ENCODE measurements around the gene PCSK1N. TPM values are rescaled to one million over a fixed set of nuclear protein-coding genes. Genes with fewer than 3 reads are reported as not detected.

The PCSK1N gene
- total RNA-seq, 2 donors from 2014 or later: 8.8 to 21.4 TPM

GRCh38 chrX:48794340-48794910 is 41.0 kb downstream of the PCSK1N start:
- ATAC-seq: no peak
- intact Hi-C loops (cut with DNase I, micrococcal nuclease): no loop called here
- no peak for DNase-seq

DNA sequence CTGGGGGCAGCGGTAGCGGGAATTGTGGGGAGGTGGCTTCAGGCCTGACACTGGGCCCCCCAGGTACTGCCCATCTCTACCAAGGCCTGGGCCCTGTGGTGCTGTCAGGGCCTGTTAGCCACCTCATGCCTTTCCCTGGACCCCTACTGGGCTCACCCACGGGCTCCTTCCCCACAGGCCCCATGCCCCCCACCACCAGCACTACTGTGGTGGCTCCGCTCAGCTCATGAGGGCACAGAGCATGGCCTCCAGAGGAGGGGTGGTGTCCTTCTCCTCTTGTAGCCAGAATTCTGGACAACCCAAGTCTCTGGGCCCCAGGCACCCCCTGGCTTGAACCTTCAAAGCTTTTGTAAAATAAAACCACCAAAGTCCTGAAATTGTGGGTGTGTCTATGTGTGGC is 41.5 kb downstream of the PCSK1N start:
- DNase-seq (no peak), ATAC-seq (no peak)
- intact Hi-C loops (cut with DNase I, micrococcal nuclease): no loop called here

DNA sequence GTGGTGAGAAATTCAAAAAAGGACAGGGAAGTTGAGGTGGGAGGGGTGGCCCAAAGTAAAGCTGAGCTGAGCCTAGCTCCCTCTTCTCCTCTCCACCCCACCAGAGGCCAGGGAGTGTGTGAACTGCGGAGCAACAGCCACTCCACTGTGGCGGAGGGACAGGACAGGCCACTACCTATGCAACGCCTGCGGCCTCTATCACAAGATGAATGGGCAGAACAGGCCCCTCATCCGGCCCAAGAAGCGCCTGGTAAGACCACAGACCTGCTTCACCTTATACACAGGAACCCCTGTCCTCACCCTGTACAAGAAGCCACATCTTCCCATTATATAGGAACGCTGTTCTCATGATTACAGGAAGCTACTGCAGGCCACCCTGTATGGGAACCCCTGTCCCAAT is 43.2 kb downstream of the PCSK1N start:
- ATAC-seq: no peak
- no peak for DNase-seq
- intact Hi-C loops (cut with DNase I, micrococcal nuclease): no loop called here

DNA sequence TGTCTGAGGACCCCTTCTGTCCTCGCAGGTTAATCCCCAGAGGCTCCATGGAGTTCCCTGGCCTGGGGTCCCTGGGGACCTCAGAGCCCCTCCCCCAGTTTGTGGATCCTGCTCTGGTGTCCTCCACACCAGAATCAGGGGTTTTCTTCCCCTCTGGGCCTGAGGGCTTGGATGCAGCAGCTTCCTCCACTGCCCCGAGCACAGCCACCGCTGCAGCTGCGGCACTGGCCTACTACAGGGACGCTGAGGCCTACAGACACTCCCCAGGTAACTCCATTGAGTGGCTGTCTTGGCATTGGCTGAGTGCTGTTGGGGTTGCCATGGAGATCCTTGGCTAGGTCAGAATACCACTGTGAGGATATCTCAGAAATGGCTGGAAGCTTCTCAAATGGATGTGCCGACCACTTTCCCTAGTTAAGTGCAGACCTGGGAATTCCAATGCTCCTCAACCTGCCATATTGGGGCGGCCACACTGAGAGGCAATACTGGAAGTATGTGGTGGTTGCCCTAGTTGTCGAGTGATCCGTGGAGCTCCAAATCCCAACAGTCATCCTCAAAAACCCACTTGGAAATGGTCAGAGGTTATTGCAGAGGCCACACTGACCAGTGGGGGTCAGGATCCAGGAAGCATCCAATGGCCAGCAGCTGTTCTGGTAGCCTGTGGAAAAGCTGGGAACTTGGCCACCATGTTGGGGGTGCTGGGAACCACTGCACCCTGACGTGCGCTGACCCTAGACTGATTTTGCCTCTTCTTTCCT is 44.2 kb downstream of the PCSK1N start:
- no peak for ATAC-seq
- intact Hi-C loops (cut with DNase I, micrococcal nuclease): no loop called here

DNA sequence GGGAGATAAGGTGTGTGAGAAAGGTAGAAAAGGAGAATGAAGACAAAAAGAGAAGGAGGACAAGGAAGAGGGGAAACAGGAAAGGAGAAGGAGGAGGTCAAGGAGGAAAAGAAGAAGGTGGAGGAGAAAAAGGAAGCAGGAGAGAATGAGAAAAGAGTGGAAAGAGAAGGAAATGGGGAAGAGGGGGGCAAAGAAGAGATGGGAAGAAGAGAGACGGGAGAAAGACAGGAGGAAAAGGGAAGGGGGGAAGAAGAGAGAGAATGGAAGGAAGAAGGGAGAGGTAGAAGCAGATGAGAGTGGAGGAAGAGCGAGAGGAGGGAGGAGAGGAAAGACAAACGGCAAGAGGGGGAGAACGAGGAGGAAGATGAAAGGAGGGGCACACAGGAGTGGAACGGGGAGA is 44.9 kb downstream of the PCSK1N start:
- no peak for ATAC-seq
- DNase-seq: no peak
- intact Hi-C loops (cut with DNase I, micrococcal nuclease): no loop called here

More for the DNA sequence above, 44.2 kb downstream of the PCSK1N start:
- DNase-seq: no peak

GRCh38 chrX:48789366-48790220 is 45.8 kb downstream of the PCSK1N start:
- ATAC-seq: no peak
- no peak for DNase-seq
- intact Hi-C loops (cut with DNase I, micrococcal nuclease): no loop called here

GRCh38 chrX:48787505-48788443 is 47.6 kb downstream of the PCSK1N start:
- intact Hi-C loops (cut with DNase I, micrococcal nuclease): no loop called here
- no peak for ATAC-seq
- no peak for DNase-seq

- intact Hi-C loops (cut with DNase I, micrococcal nuclease): no loop called here
- no peak for DNase-seq
- no peak for ATAC-seq
Measured at GRCh38 chrX:48786825-48787504, 48.4 kb downstream of the PCSK1N start.

- ATAC-seq: no peak
Measured at GRCh38 chrX:48786341-48786800, 49.0 kb downstream of the PCSK1N start, which contains the start of gene GATA1. TSS of gene GATA1 (plus strand) at chrX:48786590. CDS start at chrX:48791110, 4,520 bp downstream.

DNA sequence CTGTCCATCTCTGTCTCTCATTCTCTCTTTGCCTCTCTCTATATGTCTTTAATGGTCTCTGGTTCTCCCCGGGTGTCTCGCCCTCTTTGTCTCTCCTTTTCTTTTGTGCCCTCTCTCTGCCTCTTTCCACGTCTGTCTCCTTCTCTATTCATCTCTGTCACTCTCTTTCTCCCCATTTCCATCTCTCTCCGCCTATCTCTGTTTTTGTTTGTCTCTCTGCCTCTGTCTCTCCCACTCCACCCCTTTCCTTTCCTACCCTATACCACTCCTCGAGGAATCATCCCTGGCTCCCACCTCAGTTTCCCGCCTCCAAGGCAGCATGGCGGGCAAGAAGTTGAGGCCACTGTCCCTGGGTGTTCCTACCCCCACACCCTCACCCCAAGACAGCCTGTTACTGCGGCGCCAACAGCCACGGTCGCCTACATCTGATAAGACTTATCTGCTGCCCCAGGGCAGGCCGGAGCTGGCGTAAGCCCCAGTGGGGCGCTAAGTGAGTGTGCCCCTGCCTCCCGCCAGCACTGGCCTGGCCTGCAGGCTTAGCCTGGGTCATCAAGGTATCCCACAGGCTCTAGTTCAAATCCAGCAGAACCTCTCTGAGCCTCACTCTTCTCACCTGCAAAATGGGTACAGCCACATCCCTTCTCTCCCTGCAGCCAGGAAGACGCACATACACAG is 49.7 kb downstream of the PCSK1N start:
- DNase-seq (no peak), ATAC-seq (no peak)
- intact Hi-C loops (cut with DNase I, micrococcal nuclease): no loop called here

More at GRCh38 chrX:48786341-48786800, 49.0 kb downstream of the PCSK1N start, which contains the start of gene GATA1:
- no peak for DNase-seq
- intact Hi-C loops (cut with DNase I, micrococcal nuclease): no loop called here

- intact Hi-C loops (cut with DNase I, micrococcal nuclease): no loop called here
- ATAC-seq (no peak), DNase-seq (no peak)
Measured at GRCh38 chrX:48785186-48785539, 50.2 kb downstream of the PCSK1N start.

DNA sequence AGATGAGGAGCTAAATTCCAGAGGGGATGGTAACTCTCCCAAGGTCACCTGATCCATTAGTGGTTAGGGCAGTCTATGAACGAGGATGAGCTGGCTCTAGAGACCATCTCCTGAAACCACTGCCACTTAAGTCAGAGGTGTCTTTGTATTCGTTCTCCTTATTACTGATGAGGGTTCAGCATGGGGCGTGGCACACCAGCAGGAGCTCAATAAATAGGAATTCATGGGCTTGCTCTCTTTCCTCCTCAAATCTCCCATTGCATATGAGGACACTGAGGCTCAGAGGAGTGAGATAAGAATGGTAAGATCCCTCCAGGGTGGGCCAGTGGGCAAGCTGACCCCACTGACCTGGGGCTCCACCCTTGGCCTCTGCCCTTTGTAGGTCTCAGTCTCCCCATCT is 50.7 kb downstream of the PCSK1N start:
- intact Hi-C loops (cut with DNase I, micrococcal nuclease): no loop called here
- DNase-seq (no peak), ATAC-seq (no peak)

GRCh38 chrX:48782795-48783194 is 52.6 kb downstream of the PCSK1N start:
- intact Hi-C loops (cut with DNase I, micrococcal nuclease): no loop called here
- DNase-seq (no peak), ATAC-seq (no peak)

DNA sequence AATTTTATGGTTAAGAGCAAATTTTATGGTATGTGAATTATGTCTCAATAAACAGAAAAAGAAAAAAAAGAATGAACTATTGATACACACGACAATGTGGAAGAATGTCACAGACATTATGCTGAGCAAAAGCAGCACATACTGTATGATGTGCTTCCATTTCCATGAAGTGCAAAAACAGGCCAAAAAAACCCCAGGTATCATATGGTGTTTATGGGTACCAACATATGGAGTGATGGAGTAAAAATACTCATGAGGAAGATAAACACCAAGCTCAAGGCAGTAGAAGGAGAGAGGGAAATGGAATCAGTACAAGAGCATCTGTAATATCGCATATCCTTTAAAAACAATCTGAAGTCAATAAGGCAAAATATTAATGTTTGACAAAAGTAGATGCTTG is 53.2 kb downstream of the PCSK1N start:
- intact Hi-C loops (cut with DNase I, micrococcal nuclease): no loop called here
- ATAC-seq (no peak), DNase-seq (no peak)

- DNase-seq: no peak
- intact Hi-C loops (cut with DNase I, micrococcal nuclease): no loop called here
- ATAC-seq: no peak
Measured at GRCh38 chrX:48781705-48782104, 53.7 kb downstream of the PCSK1N start.
